ENCODE results near the gene MTERF4.

DNA sequence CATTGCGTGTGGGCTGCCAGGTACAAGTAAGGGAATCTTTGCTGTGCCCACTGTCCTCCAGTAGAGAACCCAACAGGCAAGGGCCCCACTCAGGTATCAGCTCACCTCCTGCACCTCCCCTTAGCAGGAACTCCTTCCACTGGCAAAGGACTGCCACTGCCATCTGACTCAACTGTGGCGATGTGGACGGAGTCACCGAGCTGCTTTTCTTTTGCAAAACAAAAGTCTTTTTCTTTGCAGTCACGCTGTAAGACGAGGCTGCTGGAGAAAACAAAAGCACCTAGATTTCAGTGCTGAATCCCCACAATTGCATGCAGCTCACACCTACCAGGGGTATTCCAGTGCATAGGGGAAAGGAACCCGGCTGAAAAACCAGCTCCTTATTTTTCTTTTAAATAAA, 7.9 kb downstream of the MTERF4 start:
- TF ChIP-seq, protein P1, sequence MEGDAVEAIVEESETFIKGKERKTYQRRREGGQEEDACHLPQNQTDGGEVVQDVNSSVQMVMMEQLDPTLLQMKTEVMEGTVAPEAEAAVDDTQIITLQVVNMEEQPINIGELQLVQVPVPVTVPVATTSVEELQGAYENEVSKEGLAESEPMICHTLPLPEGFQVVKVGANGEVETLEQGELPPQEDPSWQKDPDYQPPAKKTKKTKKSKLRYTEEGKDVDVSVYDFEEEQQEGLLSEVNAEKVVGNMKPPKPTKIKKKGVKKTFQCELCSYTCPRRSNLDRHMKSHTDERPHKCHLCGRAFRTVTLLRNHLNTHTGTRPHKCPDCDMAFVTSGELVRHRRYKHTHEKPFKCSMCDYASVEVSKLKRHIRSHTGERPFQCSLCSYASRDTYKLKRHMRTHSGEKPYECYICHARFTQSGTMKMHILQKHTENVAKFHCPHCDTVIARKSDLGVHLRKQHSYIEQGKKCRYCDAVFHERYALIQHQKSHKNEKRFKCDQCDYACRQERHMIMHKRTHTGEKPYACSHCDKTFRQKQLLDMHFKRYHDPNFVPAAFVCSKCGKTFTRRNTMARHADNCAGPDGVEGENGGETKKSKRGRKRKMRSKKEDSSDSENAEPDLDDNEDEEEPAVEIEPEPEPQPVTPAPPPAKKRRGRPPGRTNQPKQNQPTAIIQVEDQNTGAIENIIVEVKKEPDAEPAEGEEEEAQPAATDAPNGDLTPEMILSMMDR (conservative IDR thresholded peaks at IDR 0.05), result no peak
- no peak for TF ChIP-seq ZFX (IDR thresholded peaks at IDR 0.05)

Measured in C4-2B (cell line).